ENCODE results near the gene CDS2. TPM values are rescaled to one million over a fixed set of nuclear protein-coding genes. Genes with fewer than 3 reads are reported as not detected.

The CDS2 gene
- total and polyA plus RNA-seq, 2 experiments from 2014 or later = 18.7 to 31.9 TPM

DNA sequence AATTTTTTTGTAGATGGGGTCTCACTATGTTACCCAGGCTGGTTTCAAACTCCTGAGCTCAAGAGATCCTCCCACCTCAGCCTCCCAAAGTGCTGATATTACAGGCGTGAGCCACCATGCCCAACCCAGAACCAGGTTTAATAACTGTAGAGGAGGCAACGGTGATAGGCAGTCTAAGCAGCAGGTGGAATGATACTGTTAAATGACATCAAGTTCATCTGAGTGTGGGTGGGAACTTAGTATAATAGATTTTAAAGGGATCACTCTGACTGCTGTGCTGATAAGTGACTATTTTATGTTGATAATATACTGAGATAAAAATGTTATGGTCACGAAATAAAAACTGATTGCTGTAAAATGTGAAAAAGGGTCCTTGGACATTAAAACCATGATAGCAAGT is 38.1 kb upstream of the CDS2 start:
- Histone ChIP-seq H3K4me3 (no peak overlapping the region), H3K9me3 (ENCODE audit: low read depth) (no peaks in the 10 kb centered on the region), H3K27ac (no peak overlapping the region), H3K27me3 (no peaks in the 10 kb centered on the region), H3K36me3 (peaks cover 6% of the 10 kb centered on the region), H3K4me1 (ENCODE audit: low read depth) (no peaks in the 10 kb centered on the region)
- TF ChIP-seq, protein P1, sequence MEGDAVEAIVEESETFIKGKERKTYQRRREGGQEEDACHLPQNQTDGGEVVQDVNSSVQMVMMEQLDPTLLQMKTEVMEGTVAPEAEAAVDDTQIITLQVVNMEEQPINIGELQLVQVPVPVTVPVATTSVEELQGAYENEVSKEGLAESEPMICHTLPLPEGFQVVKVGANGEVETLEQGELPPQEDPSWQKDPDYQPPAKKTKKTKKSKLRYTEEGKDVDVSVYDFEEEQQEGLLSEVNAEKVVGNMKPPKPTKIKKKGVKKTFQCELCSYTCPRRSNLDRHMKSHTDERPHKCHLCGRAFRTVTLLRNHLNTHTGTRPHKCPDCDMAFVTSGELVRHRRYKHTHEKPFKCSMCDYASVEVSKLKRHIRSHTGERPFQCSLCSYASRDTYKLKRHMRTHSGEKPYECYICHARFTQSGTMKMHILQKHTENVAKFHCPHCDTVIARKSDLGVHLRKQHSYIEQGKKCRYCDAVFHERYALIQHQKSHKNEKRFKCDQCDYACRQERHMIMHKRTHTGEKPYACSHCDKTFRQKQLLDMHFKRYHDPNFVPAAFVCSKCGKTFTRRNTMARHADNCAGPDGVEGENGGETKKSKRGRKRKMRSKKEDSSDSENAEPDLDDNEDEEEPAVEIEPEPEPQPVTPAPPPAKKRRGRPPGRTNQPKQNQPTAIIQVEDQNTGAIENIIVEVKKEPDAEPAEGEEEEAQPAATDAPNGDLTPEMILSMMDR (IDR thresholded peaks at IDR 0.05; ENCODE audit: low read depth, low read length) = no peak
- no peak for DNase-seq (ENCODE audit: low read depth in 1 of 2, low spot score in 1 of 2)

GRCh38 chr20:5090191-5090590 is 36.6 kb upstream of the CDS2 start:
- no peaks in the 10 kb centered on the region for H3K9me3 ChIP-seq (ENCODE audit: low read depth)
- TF ChIP-seq, protein P1 (IDR thresholded peaks at IDR 0.05; ENCODE audit: low read depth, low read length) = no peak
- H3K4me1 ChIP-seq (ENCODE audit: low read depth) = no peaks in the 10 kb centered on the region
- peaks cover 6% of the 10 kb centered on the region for H3K36me3 ChIP-seq
- H3K4me3 ChIP-seq = no peak overlapping the region
- DNase-seq (ENCODE audit: low read depth in 1 of 2, low spot score in 1 of 2) = no peak
- no peaks in the 10 kb centered on the region for H3K27me3 ChIP-seq
- no peak overlapping the region for H3K27ac ChIP-seq

DNA sequence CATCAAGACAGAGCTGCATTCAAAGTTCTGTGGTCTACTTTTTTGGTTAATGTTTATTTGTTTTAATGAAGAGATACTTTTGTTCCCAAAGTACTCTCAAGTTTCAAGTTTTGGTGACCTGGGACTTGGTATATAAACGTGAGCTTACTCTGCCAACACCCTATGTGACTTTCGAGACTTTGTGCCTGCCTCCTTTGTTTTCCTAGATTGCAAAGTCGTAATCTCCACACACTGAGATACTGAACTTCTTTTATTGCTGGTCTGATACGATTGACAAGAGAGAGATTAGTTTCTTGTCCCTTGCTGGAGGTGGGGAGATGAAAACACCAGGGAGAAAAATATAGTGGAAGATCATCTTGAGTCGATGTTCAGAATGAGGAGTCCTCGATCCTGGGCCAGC is 34.9 kb upstream of the CDS2 start:
- Histone ChIP-seq H3K4me1 (ENCODE audit: low read depth) (no peaks in the 10 kb centered on the region), H3K27me3 (no peaks in the 10 kb centered on the region), H3K9me3 (ENCODE audit: low read depth) (no peaks in the 10 kb centered on the region), H3K27ac (no peak overlapping the region), H3K36me3 (peaks cover 11% of the 10 kb centered on the region), H3K4me3 (no peak overlapping the region)
- TF ChIP-seq, protein P1 (IDR thresholded peaks at IDR 0.05; ENCODE audit: low read depth, low read length) = no peak
- no peak for DNase-seq (ENCODE audit: low read depth in 1 of 2, low spot score in 1 of 2)

GRCh38 chr20:5092765-5093339 is 34.0 kb upstream of the CDS2 start:
- Histone ChIP-seq H3K9me3 (ENCODE audit: low read depth) (no peaks in the 10 kb centered on the region), H3K4me1 (ENCODE audit: low read depth) (no peaks in the 10 kb centered on the region), H3K27me3 (no peaks in the 10 kb centered on the region), H3K36me3 (peaks cover 11% of the 10 kb centered on the region), H3K27ac (no peak overlapping the region), H3K4me3 (no peak overlapping the region)
- no peak for DNase-seq (ENCODE audit: low read depth in 1 of 2, low spot score in 1 of 2)
- TF ChIP-seq, protein P1 (IDR thresholded peaks at IDR 0.05; ENCODE audit: low read depth, low read length) = no peak

DNA sequence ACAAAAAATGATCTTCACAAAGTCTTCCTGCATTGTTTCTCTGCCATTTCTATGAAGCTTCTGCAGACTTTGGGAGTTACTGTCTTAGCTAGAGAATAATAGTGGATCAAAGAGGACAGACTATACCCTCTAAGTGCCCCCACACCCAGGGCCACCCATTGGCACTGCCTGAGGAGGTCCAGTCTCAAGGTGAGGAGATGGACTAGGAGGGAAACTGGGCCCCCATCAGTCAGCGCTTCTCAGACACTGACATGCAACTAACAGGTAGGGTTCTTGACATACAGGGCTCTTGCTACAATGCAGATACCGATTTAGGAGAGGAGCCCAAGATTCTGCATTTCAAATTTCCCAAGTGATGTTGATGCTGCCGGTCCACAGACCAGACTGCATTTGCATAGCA is 31.4 kb upstream of the CDS2 start:
- Histone ChIP-seq H3K36me3 (peaks cover 31% of the 10 kb centered on the region), H3K27me3 (no peaks in the 10 kb centered on the region), H3K9me3 (ENCODE audit: low read depth) (no peaks in the 10 kb centered on the region), H3K4me3 (no peak overlapping the region), H3K4me1 (ENCODE audit: low read depth) (no peaks in the 10 kb centered on the region), H3K27ac (no peak overlapping the region)
- DNase-seq (ENCODE audit: low read depth in 1 of 2, low spot score in 1 of 2) = no peak
- TF ChIP-seq, protein P1 (IDR thresholded peaks at IDR 0.05; ENCODE audit: low read depth, low read length) = no peak
